ENCODE results near the gene GSG1L.

GSG1L gene

DNA sequence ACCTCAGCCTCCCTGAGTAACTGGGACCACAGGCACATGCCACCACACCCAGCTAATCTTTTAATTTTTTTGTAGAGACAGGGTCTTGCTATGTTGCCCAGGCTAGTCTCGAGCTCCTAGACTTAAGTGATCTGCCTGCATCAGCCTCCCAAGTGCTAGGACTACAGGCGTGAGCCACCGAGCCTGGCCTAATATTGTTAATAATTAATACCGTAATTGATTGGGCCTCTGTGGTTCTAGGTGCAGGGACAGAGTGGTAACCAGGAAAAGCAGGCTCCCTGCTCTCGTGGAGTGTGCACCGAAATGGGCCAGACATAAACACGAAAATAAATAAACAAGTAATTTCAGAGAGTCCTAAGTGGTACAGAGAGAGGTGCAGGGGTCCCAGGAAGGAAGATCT lies 241.0 kb downstream of the GSG1L start:
- no peak for FAIRE-seq
- DNase-seq (ENCODE audit: insufficient read length, low spot score): no peak
- TF ChIP-seq POLR2A (IDR thresholded peaks at IDR 0.05; ENCODE audit: low read depth, low read length) (no peak), POU2F2 (IDR thresholded peaks at IDR 0.05; ENCODE audit: low read depth, low read length) (no peak), POLR2AphosphoS5 (IDR thresholded peaks at IDR 0.05; ENCODE audit: low read depth, low read length) (no peak), PAX5 (IDR thresholded peaks at IDR 0.05; ENCODE audit: insufficient read depth, low read length, severe bottlenecking) (no peak), TAF1 (IDR thresholded peaks at IDR 0.05; ENCODE audit: low read depth, low read length) (no peak), SPI1 (IDR thresholded peaks at IDR 0.05; ENCODE audit: low read depth, low read length) (no peak)

DNA sequence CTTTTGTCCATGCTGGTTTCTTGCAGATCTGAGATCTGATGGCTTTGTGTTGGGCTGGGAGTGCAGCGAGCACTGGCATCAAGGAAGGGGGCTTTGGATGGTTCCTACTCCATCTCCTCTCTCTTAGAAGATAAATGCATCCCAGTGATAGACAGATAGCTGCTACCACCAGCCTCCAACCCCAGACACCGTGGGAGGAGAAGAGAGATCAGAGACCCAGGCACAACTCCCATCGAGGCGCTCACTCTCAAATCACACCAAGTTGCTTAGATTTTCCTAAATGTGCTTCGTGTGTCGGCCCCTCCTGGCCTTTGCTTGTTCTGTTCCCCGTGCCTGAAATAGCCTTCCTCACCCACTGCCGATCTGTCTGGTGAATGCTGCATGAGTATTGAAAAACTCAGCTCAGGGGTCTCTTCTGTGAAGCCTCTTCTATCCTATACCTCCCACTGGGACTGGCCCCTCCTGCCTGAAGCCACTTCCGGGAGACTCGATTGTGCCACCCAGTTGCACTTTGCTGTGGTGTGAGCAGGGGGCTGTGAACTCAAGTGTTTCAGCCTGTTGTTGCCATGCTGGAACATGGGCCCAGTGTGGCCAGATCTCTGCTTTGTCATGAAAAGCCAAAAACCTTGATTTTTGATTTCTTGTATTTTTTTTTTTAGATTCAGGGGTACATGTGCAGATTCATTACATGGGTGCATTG lies 242.7 kb downstream of the GSG1L start:
- no peak for TF ChIP-seq POLR2A (IDR thresholded peaks at IDR 0.05; ENCODE audit: low read depth, low read length)
- no peak for TF ChIP-seq PAX5 (IDR thresholded peaks at IDR 0.05; ENCODE audit: insufficient read depth, low read length, severe bottlenecking)
- no peak for TF ChIP-seq TAF1 (IDR thresholded peaks at IDR 0.05; ENCODE audit: low read depth, low read length)
- FAIRE-seq (no peak), DNase-seq (ENCODE audit: insufficient read length, low spot score) (no peak)

DNA sequence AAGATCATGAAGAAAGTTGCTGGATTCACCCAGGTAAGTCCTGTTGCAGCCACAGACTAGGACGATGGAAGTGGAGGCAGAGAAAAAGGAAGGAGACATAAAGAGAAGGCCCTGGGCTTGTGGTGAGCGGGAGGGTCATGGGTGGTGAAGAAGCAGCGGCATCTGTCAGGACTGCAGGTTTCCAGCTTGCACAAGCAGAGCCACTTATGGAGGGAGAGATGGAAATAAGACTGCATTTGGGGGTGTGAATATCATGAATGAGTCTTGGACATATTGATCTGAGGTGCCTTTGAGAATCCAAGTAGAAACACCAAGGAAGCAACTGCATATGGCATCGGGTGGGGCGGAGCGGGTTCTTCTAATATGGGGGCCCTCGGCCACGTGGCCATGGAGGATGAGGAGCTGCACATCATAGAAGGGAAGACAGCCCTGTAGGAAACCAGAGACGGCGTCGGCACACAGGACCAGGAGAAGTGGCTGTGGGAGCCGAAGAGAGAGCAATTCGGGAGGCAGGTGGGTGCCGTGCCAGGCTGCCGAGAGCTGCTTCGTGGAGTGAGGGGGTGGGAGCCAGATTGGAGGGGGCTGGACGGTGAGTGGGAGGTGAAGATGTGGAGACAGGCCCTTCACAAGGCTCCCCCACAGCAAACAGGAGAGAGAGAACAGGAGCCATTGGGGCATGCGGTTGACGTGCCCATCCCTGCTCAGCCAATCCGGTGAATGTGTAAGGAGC lies 243.5 kb downstream of the GSG1L start:
- FAIRE-seq: no peak
- TF ChIP-seq PAX5 (IDR thresholded peaks at IDR 0.05; ENCODE audit: insufficient read depth, low read length, severe bottlenecking) (no peak), TAF1 (IDR thresholded peaks at IDR 0.05; ENCODE audit: low read depth, low read length) (no peak), POLR2AphosphoS5 (IDR thresholded peaks at IDR 0.05; ENCODE audit: low read depth, low read length) (no peak), POLR2A (IDR thresholded peaks at IDR 0.05; ENCODE audit: low read depth, low read length) (no peak), POU2F2 (IDR thresholded peaks at IDR 0.05; ENCODE audit: low read depth, low read length) (no peak), SPI1 (IDR thresholded peaks at IDR 0.05; ENCODE audit: low read depth, low read length) (no peak)
- DNase-seq (ENCODE audit: insufficient read length, low spot score): no peak

DNA sequence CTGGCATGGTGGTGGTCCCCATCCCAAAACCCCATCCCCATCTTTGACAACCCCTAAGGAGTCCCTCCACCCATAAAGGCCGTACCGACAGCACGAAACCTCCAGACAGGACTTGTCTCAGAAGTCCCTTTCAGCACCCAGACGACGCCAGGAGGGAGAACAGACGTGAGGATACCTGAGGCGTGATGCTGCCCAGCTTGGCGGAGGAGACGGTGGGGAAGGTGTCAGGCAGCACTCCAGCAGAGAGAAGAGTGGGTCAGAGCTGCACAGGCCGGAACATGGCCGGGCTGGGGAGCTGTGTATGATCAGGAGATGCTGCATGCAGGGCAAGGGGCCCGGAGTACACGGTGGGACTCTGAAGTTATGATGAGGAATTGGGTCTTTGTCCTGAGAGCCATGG lies 244.2 kb downstream of the GSG1L start:
- DNase-seq (ENCODE audit: insufficient read length, low spot score): no peak
- no peak for FAIRE-seq
- TF ChIP-seq POLR2AphosphoS5 (IDR thresholded peaks at IDR 0.05; ENCODE audit: low read depth, low read length): no peak
- no peak for TF ChIP-seq POLR2A (IDR thresholded peaks at IDR 0.05; ENCODE audit: low read depth, low read length)
- no peak for TF ChIP-seq SPI1 (IDR thresholded peaks at IDR 0.05; ENCODE audit: low read depth, low read length)
- TF ChIP-seq POU2F2 (IDR thresholded peaks at IDR 0.05; ENCODE audit: low read depth, low read length): no peak
- no peak for TF ChIP-seq TAF1 (IDR thresholded peaks at IDR 0.05; ENCODE audit: low read depth, low read length)
- no peak for TF ChIP-seq PAX5 (IDR thresholded peaks at IDR 0.05; ENCODE audit: insufficient read depth, low read length, severe bottlenecking)

DNA sequence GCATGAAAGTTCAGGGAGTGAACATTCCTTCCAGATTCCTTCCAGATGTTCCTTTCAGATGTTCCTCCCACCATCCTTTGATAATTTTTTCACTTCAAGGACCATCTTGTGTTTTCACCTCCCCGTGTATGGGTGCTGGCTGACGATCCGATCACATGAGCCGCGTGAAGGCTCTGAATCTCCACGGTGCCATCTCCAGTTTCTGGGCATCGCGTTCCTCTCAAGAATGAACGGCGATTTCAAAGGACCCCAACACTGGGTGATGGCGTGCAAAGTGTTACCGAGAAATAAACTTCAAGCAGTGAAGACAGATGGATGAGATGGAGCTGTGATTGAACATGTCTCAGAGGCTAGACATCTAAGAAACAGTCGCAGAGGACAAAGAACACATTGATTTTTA lies 245.3 kb downstream of the GSG1L start:
- FAIRE-seq: no peak

DNA sequence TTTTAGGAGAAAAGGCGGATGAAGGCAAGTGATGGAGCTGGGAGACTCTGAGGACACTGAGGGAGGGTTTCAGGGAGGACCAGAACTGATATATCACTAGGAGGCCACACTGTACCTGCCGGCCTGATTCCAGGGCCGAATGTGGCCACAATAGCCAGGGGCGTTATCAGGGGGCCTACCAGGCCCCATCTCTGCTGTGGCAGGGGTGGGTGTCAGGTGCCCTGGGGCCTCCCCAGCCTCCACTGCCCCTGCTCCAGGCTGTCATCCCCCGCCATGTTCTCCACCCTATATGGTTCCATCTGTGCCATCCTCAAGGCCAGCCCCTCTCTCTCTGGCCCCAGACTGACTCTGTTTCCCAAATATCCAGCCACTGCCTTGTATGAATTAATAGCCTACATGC lies 246.5 kb downstream of the GSG1L start:
- FAIRE-seq: no peak

More for the DNA sequence above, 245.3 kb downstream of the GSG1L start:
- no peak for TF ChIP-seq PAX5 (IDR thresholded peaks at IDR 0.05; ENCODE audit: insufficient read depth, low read length, severe bottlenecking)
- no peak for TF ChIP-seq POU2F2 (IDR thresholded peaks at IDR 0.05; ENCODE audit: low read depth, low read length)
- no peak for TF ChIP-seq TAF1 (IDR thresholded peaks at IDR 0.05; ENCODE audit: low read depth, low read length)
- no peak for TF ChIP-seq POLR2A (IDR thresholded peaks at IDR 0.05; ENCODE audit: low read depth, low read length)
- no peak for TF ChIP-seq SPI1 (IDR thresholded peaks at IDR 0.05; ENCODE audit: low read depth, low read length)
- no peak for DNase-seq (ENCODE audit: insufficient read length, low spot score)

DNA sequence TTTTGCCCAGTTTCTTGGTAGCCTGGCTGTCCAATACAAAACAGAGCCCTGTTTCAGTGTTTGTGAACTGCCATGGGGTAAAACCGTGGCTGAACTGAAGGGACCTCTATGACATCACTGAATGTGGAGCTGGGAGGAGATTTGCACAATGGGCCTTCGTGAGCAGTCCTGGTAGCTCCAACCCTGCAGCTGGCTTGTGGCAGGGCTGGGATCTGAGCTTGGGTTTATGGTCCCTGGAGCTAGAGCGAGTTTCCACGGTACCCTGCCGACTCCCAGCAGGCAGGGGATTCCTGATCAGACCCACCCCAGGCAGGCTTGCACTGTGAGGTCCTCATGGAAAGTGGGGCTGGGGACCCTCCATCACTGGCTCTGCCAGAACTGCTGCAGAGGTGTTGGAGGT lies 247.0 kb downstream of the GSG1L start:
- no peak for FAIRE-seq
- no peak for TF ChIP-seq PAX5 (IDR thresholded peaks at IDR 0.05; ENCODE audit: insufficient read depth, low read length, severe bottlenecking)
- no peak for TF ChIP-seq POU2F2 (IDR thresholded peaks at IDR 0.05; ENCODE audit: low read depth, low read length)
- no peak for TF ChIP-seq POLR2A (IDR thresholded peaks at IDR 0.05; ENCODE audit: low read depth, low read length)
- no peak for TF ChIP-seq TAF1 (IDR thresholded peaks at IDR 0.05; ENCODE audit: low read depth, low read length)
- TF ChIP-seq SPI1 (IDR thresholded peaks at IDR 0.05; ENCODE audit: low read depth, low read length): no peak
- TF ChIP-seq POLR2AphosphoS5 (IDR thresholded peaks at IDR 0.05; ENCODE audit: low read depth, low read length): no peak
- no peak for DNase-seq (ENCODE audit: insufficient read length, low spot score)

More for the DNA sequence above, 246.5 kb downstream of the GSG1L start:
- TF ChIP-seq PAX5 (IDR thresholded peaks at IDR 0.05; ENCODE audit: insufficient read depth, low read length, severe bottlenecking) (no peak), TAF1 (IDR thresholded peaks at IDR 0.05; ENCODE audit: low read depth, low read length) (no peak), POLR2A (IDR thresholded peaks at IDR 0.05; ENCODE audit: low read depth, low read length) (no peak), POLR2AphosphoS5 (IDR thresholded peaks at IDR 0.05; ENCODE audit: low read depth, low read length) (no peak), SPI1 (IDR thresholded peaks at IDR 0.05; ENCODE audit: low read depth, low read length) (no peak), POU2F2 (IDR thresholded peaks at IDR 0.05; ENCODE audit: low read depth, low read length) (no peak)
- DNase-seq (ENCODE audit: insufficient read length, low spot score): no peak

DNA sequence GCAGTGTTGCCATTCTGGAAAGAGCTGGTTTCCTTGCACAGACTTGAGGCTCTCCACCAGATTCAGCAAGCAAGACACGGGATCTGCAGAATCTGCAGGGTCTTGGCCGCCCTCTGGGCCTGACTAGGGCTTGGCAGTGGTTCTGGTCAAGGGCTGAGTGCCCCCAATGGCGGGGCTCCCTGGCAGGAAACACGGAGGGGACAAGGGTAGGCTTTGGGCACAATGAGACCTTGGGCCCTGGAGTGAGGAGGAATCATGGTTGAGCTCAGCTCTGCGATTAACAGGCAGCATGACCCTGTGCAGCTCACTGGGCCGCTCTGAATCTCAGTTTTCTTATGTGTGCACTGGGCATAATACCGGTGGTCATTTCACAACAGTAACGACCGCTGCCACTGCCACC lies 249.9 kb downstream of the GSG1L start:
- no peak for DNase-seq (ENCODE audit: insufficient read length, low spot score)
- TF ChIP-seq SPI1 (IDR thresholded peaks at IDR 0.05; ENCODE audit: low read depth, low read length) (no peak), POLR2AphosphoS5 (IDR thresholded peaks at IDR 0.05; ENCODE audit: low read depth, low read length) (no peak)
- FAIRE-seq: no peak

DNA sequence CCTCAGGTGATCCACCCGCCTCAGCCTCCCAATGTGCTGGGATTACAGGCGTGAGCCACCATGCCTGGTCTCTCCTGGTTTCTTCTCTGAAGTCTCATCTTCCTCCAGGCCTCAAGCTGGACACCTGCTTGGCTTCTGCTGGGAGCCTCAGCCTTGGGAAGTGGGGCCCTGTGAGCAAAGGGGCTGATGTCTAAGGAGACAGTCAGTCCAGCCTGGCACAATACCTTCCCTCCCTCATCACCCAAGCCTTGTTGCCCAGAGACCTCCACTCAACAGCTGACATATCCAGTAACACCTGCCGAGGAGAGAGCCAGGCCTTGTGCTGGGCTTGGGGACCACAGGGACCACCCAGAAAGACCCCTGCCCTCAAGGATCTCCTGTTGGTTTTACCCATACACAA lies 251.6 kb downstream of the GSG1L start:
- no peak for FAIRE-seq
- no peak for DNase-seq (ENCODE audit: insufficient read length, low spot score)
- TF ChIP-seq PAX5 (IDR thresholded peaks at IDR 0.05; ENCODE audit: insufficient read depth, low read length, severe bottlenecking) (no peak), SPI1 (IDR thresholded peaks at IDR 0.05; ENCODE audit: low read depth, low read length) (no peak), POU2F2 (IDR thresholded peaks at IDR 0.05; ENCODE audit: low read depth, low read length) (no peak), POLR2AphosphoS5 (IDR thresholded peaks at IDR 0.05; ENCODE audit: low read depth, low read length) (no peak), TAF1 (IDR thresholded peaks at IDR 0.05; ENCODE audit: low read depth, low read length) (no peak), POLR2A (IDR thresholded peaks at IDR 0.05; ENCODE audit: low read depth, low read length) (no peak)

DNA sequence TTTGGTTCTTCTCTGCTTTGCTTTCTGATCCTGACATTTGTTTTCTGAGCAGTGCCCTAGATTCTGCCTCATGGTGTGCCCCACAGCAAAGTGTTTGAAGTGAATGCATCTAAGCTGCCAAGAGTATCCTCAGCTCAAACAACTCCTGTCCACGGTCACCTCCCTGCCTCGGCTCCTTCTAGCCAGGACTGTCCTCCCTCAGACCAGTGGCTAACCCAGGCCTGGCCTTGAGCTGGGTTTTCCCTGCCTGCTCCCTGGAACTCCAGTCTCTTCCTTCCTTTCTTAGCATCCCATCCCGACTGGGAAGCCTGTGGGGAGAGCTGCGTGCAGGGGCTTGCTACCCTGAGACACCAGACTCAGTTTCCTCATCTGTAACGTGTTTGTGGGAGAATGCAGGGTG lies 256.5 kb downstream of the GSG1L start:
- no peak for FAIRE-seq
- TF ChIP-seq SPI1 (IDR thresholded peaks at IDR 0.05; ENCODE audit: low read depth, low read length) (no peak), TAF1 (IDR thresholded peaks at IDR 0.05; ENCODE audit: low read depth, low read length) (no peak), POLR2A (IDR thresholded peaks at IDR 0.05; ENCODE audit: low read depth, low read length) (no peak), PAX5 (IDR thresholded peaks at IDR 0.05; ENCODE audit: insufficient read depth, low read length, severe bottlenecking) (no peak), POU2F2 (IDR thresholded peaks at IDR 0.05; ENCODE audit: low read depth, low read length) (no peak), POLR2AphosphoS5 (IDR thresholded peaks at IDR 0.05; ENCODE audit: low read depth, low read length) (no peak)
- DNase-seq (ENCODE audit: insufficient read length, low spot score): no peak
